Neural cell (in vitro differentiated cells): ENCODE results near the gene NAA20. TPM values are rescaled to one million over a fixed set of nuclear protein-coding genes. Genes with fewer than 3 reads are reported as not detected.

ENCODE experiments used
- H2AFZ ChIP-seq: fragments of 200-600, 300-800 bp; sonication (generic), shearing (Covaris generic); 2 replicates; pipeline ENCODE4 v1.6.0; 2014; ENCODE audit warnings: low read depth, mild to moderate bottlenecking, antibody characterized with exemption, low read length, moderate library complexity
- H3F3A ChIP-seq: fragments of 200-600 bp; shearing (Covaris generic); 2 replicates; pipeline ENCODE4 v1.6.1; 2016; ENCODE audit warnings: mild to moderate bottlenecking, moderate library complexity, mixed read lengths, antibody characterized with exemption, low read length; ENCODE audit not compliant: insufficient read depth, poor library complexity, severe bottlenecking
- H3K27ac ChIP-seq: fragments of 200-600, 300-800 bp; sonication (generic), shearing (Covaris generic); 2 replicates; pipeline ENCODE4 v1.5.1; 2014; ENCODE audit warnings: mild to moderate bottlenecking, low read length, moderate library complexity
- H3K27me3 ChIP-seq: fragments of 300-800, 200-600 bp; sonication (generic), shearing (Covaris generic); 2 replicates; pipeline ENCODE4 v1.6.0; 2014; ENCODE audit warnings: mild to moderate bottlenecking, low read depth, low read length, moderate library complexity; ENCODE audit not compliant: insufficient read depth
- H3K36me3 ChIP-seq: fragments of 300-800, 200-600 bp; sonication (generic), shearing (Covaris generic); 2 replicates; pipeline ENCODE4 v1.5.1; 2014; ENCODE audit warnings: mild to moderate bottlenecking, antibody characterized with exemption, low read length, moderate library complexity; ENCODE audit not compliant: insufficient read depth
- H3K4me2 ChIP-seq: fragments of 300-800, 200-600 bp; sonication (generic), shearing (Covaris generic); 2 replicates; pipeline ENCODE4 v1.6.0; 2014; ENCODE audit warnings: mild to moderate bottlenecking, low read length
- H3K4me3 ChIP-seq: fragments of 300-800, 200-600 bp; sonication (generic), shearing (Covaris generic); 2 replicates; pipeline ENCODE4 v1.5.1; 2014; ENCODE audit warnings: mild to moderate bottlenecking, low read length, moderate library complexity
- H3K79me2 ChIP-seq: fragments of 200-600 bp; shearing (Covaris generic); replicated peaks from 2 replicates; pipeline ENCODE4 v1.6.0; 2014; ENCODE audit warnings: mild to moderate bottlenecking, low read length, moderate library complexity; ENCODE audit not compliant: insufficient read depth
- H3K9ac ChIP-seq: fragments of 300-800, 200-600 bp; sonication (generic), shearing (Covaris generic); 2 replicates; pipeline ENCODE4 v1.6.1; 2016; ENCODE audit warnings: mild to moderate bottlenecking, low read length, mixed read lengths
- H3K9me2 ChIP-seq: fragments of 200-600 bp; shearing (Covaris generic); 2 replicates; pipeline ENCODE4 v1.6.1; 2016; ENCODE audit warnings: mild to moderate bottlenecking, low read length, mixed read lengths; ENCODE audit not compliant: insufficient read depth
- H3K9me3 ChIP-seq: fragments of 200-600, 300-800 bp; sonication (generic), shearing (Covaris generic); 2 replicates; pipeline ENCODE4 v1.6.1; 2016; ENCODE audit warnings: mild to moderate bottlenecking, mixed run types, low read length, moderate library complexity, mixed read lengths
- H4K20me1 ChIP-seq: fragments of 200-600 bp; shearing (Covaris generic); 2 replicates; pipeline ENCODE4 v1.6.1; 2016; ENCODE audit warnings: mild to moderate bottlenecking, mixed run types; ENCODE audit not compliant: insufficient read depth
- CTCF ChIP-seq: fragments of 450-650 bp; IDR thresholded peaks from 2 replicates; pipeline ENCODE4 v1.5.1; 2014; ENCODE audit warnings: antibody characterized with exemption, mild to moderate bottlenecking, moderate library complexity; ENCODE audit not compliant: poor library complexity, severe bottlenecking
- EP300 ChIP-seq: fragments of 450-650 bp; conservative IDR thresholded peaks from 2 replicates; pipeline ENCODE4 v1.6.1; 2014; ENCODE audit warnings: antibody characterized with exemption, mild to moderate bottlenecking, moderate library complexity; ENCODE audit not compliant: poor library complexity, severe bottlenecking
- EZH2 ChIP-seq: fragments of 200-600, 300-800 bp; shearing (Covaris generic), sonication (generic); IDR thresholded peaks from 2 replicates; pipeline ENCODE4 v1.6.1; 2014; ENCODE audit warnings: antibody characterized with exemption, low read length, borderline replicate concordance, mild to moderate bottlenecking; ENCODE audit not compliant: insufficient read depth, poor library complexity, severe bottlenecking
- MXI1 ChIP-seq: fragments of 450-650 bp; conservative IDR thresholded peaks from 2 replicates; pipeline ENCODE4 v1.6.1; 2014; ENCODE audit warnings: antibody characterized with exemption, mild to moderate bottlenecking; ENCODE audit not compliant: poor library complexity, severe bottlenecking
- POLR2AphosphoS5 ChIP-seq: IDR thresholded peaks from 2 replicates; pipeline ENCODE4 v1.6.1; 2012
- RAD21 ChIP-seq: fragments of 450-650 bp; conservative IDR thresholded peaks from 2 replicates; pipeline ENCODE4 v1.6.1; 2014; ENCODE audit warnings: antibody characterized with exemption, mild to moderate bottlenecking, moderate library complexity
- REST ChIP-seq: IDR thresholded peaks from 2 replicates; pipeline ENCODE4 v1.6.1; 2012; ENCODE audit warnings: borderline replicate concordance
- SMC3 ChIP-seq: fragments of 450-650 bp; conservative IDR thresholded peaks from 2 replicates; pipeline ENCODE4 v1.6.1; 2014; ENCODE audit warnings: antibody characterized with exemption, mild to moderate bottlenecking, moderate library complexity; ENCODE audit not compliant: poor library complexity
- TAF1 ChIP-seq: IDR thresholded peaks from 2 replicates; pipeline ENCODE4 v1.6.1; 2012; ENCODE audit warnings: low read depth
- polyA plus RNA-seq: library from polyadenylated mRNA; depleted of rRNA; stranded (reverse); fragments of >200 nt; gene quantifications from 2 replicates; pipeline ENCODE4 v1.2.3, GENCODE V29; 2014

The NAA20 gene
- polyA plus RNA-seq, 1 donor from 2014 or later, result 48.9 TPM

GRCh38 chr20:20079102-20079784 lies 62.1 kb downstream of the NAA20 start:
- H3K4me2 ChIP-seq, result no peak overlapping the region

More at GRCh38 chr20:20079102-20079784, 62.1 kb downstream of the NAA20 start:
- TF ChIP-seq REST (no peak), TAF1 (no peak), RAD21 (no peak), CTCF (no peak), MXI1 (no peak), POLR2AphosphoS5 (no peak), EP300 (no peak), SMC3 (no peak), EZH2 (no peak)
- Histone ChIP-seq H3K27ac (no peak overlapping the region), H2AFZ (no peak overlapping the region), H3K9me2 (no peaks in the 10 kb centered on the region), H3F3A (no peaks in the 10 kb centered on the region), H3K4me3 (no peak overlapping the region), H3K79me2 (no peaks in the 10 kb centered on the region), H4K20me1 (no peaks in the 10 kb centered on the region), H3K9me3 (no peaks in the 10 kb centered on the region), H3K36me3 (no peaks in the 10 kb centered on the region), H3K27me3 (no peaks in the 10 kb centered on the region), H3K9ac (no peak overlapping the region)

Other genes starting within 250 kb of the NAA20 start
- gene CRNKL1, start 35.1 kb downstream of the NAA20 start, polyA plus RNA-seq, result 27.0 and 29.0 TPM in 2 replicates
- gene CFAP61, start 35.2 kb downstream of the NAA20 start, polyA plus RNA-seq, result 0.42 TPM in 1 of 2 replicates, not detected in the other